Upper lobe of right lung (tissue), 1 donor: ENCODE measurements around the gene CLMP. TPM values are rescaled to one million over a fixed set of nuclear protein-coding genes. Genes with fewer than 3 reads are reported as not detected.
"Not testable (repeated sequence)": the region's sequence is repeated elsewhere in the genome, so short reads cannot be mapped to it uniquely, and the experiment has no call there.

Experiments used
- ATAC-seq: fragments of 200-7000 bp; cut with Tn5 transposase; one replicate; pipeline ENCODE4 v1.9.1; 2020; ENCODE audit warnings: mild to moderate bottlenecking, moderate library complexity
- DNase-seq: peaks from one replicate; pipeline ENCODE4 v3.0.0-alpha.2; 2020
- H3K27ac ChIP-seq: fragments of 200-600 bp; one replicate; pipeline ENCODE4 v1.8.0; 2022
- H3K27me3 ChIP-seq: fragments of 200-600 bp; one replicate; pipeline ENCODE4 v1.8.0; 2022; ENCODE audit warnings: mild to moderate bottlenecking
- H3K36me3 ChIP-seq: fragments of 200-600 bp; one replicate; pipeline ENCODE4 v1.8.0; 2022
- H3K4me1 ChIP-seq: fragments of 200-600 bp; one replicate; pipeline ENCODE4 v1.8.0; 2022
- H3K4me3 ChIP-seq: fragments of 200-600 bp; one replicate; pipeline ENCODE4 v1.8.0; 2022; ENCODE audit warnings: mild to moderate bottlenecking
- H3K9me3 ChIP-seq: fragments of 200-600 bp; one replicate; pipeline ENCODE4 v1.8.0; 2022
- intact Hi-C: fragments of 100-400 bp; cut with DNase I; formaldehyde crosslinking; loops from one replicate; pipeline ENCODE4 v1.11.0; 2022
- total RNA-seq: library from RNA; stranded (reverse); fragmentation: NEBNext Ultra II Directional; extraction: Animal tissue kit (Norgen Biotek cat#: 25700); gene quantifications from one replicate; pipeline ENCODE4 v1.2.1, GENCODE V29; 2021
- TF ChIP-seq, protein P1 (sequence below): fragments of 200-600 bp; IDR thresholded peaks from one replicate; pipeline ENCODE4 v1.8.0; 2022; ENCODE audit warnings: antibody characterized with exemption
- donor health status: DM: no; HTN: yes; CAD: no; lungs with severe emphysema.

Gene CLMP
- total RNA-seq, 1 donor from 2014 or later, result 17.6 TPM

- TF ChIP-seq, protein P1, sequence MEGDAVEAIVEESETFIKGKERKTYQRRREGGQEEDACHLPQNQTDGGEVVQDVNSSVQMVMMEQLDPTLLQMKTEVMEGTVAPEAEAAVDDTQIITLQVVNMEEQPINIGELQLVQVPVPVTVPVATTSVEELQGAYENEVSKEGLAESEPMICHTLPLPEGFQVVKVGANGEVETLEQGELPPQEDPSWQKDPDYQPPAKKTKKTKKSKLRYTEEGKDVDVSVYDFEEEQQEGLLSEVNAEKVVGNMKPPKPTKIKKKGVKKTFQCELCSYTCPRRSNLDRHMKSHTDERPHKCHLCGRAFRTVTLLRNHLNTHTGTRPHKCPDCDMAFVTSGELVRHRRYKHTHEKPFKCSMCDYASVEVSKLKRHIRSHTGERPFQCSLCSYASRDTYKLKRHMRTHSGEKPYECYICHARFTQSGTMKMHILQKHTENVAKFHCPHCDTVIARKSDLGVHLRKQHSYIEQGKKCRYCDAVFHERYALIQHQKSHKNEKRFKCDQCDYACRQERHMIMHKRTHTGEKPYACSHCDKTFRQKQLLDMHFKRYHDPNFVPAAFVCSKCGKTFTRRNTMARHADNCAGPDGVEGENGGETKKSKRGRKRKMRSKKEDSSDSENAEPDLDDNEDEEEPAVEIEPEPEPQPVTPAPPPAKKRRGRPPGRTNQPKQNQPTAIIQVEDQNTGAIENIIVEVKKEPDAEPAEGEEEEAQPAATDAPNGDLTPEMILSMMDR, result no peak
- Histone ChIP-seq H3K27ac (peak overlapping the region; percentile 100), H3K4me3 (peak overlapping the region; percentile 94), H3K27me3 (no peaks in the 10 kb centered on the region), H3K4me1 (peaks cover 37% of the 10 kb centered on the region), H3K9me3 (no peaks in the 10 kb centered on the region), H3K36me3 (peaks cover 32% of the 10 kb centered on the region)
- intact Hi-C loops, result no loop called here
- no peak for DNase-seq
- ATAC-seq, result peak; percentile 4
These were observed 131.9 kb downstream of the CLMP start for GRCh38 chr11:123062892-123063825.

DNA sequence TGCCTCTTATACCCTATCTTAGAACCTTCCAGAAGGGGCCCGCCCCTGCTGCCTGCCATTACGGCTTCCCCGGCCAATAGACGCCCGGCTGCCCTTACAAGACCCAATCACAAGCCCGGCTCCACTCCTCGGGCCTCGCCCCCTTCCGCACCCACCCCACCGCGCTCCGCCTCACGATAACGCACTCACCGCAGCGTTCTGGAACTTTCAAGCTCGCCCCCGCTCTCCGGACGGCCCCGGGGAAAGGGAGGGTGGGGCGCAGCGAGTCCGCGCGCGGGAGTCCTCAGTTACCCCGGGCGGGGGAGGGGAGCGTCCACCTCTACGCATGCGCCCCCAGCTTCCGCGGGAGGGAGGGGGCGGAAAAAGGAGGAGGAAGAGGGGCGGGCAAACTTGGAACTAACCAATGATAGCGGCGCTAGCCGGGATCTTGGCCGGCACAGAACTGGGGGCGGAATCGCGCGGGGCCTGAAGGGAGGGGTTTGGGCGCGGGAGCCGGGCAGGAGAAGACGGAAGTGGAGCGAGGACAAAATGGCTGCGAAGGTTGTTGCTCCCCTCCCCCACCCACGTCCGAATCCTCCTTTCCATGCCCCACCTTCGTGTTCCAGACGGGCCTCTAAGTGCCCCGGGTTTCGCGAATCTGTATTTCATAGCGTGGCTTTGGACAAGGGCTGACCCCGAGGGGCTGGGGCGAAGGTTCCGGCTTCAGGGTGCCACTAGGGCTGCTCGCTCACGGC, 132.7 kb downstream of the CLMP start:
- H3K4me1 ChIP-seq, result peaks cover 44% of the 10 kb centered on the region

GRCh38 chr11:123061403-123062157, 133.5 kb downstream of the CLMP start, which contains the start of gene HSPA8:
Gene HSPA8, minus strand, starts transcription at chr11:123062136. Its CDS starts 812 bp downstream, at chr11:123061324.
- DNase-seq (peak; percentile 87), ATAC-seq (peak; percentile 33)
- Histone ChIP-seq H3K4me3 (peak within 1 kb of the TSS; percentile 94), H3K27ac (peak within 1 kb of the TSS; percentile 100), H3K36me3 (peaks cover 48% of the 10 kb centered on the region), H3K27me3 (no peaks in the 10 kb centered on the region), H3K9me3 (no peaks in the 10 kb centered on the region), H3K4me1 (peaks cover 48% of the 10 kb centered on the region)
- TF ChIP-seq, protein P1, result no peak
- intact Hi-C loops, result no loop called here

More for the DNA sequence above, 132.7 kb downstream of the CLMP start:
- DNase-seq, result peak; percentile 100
- Histone ChIP-seq H3K4me3 (peak overlapping the region; percentile 94), H3K36me3 (peaks cover 41% of the 10 kb centered on the region), H3K27ac (peak overlapping the region; percentile 100), H3K27me3 (no peaks in the 10 kb centered on the region), H3K9me3 (no peaks in the 10 kb centered on the region)
- TF ChIP-seq, protein P1, result no peak
- ATAC-seq, result peak; percentile 95
- intact Hi-C loops, result no loop called here

DNA sequence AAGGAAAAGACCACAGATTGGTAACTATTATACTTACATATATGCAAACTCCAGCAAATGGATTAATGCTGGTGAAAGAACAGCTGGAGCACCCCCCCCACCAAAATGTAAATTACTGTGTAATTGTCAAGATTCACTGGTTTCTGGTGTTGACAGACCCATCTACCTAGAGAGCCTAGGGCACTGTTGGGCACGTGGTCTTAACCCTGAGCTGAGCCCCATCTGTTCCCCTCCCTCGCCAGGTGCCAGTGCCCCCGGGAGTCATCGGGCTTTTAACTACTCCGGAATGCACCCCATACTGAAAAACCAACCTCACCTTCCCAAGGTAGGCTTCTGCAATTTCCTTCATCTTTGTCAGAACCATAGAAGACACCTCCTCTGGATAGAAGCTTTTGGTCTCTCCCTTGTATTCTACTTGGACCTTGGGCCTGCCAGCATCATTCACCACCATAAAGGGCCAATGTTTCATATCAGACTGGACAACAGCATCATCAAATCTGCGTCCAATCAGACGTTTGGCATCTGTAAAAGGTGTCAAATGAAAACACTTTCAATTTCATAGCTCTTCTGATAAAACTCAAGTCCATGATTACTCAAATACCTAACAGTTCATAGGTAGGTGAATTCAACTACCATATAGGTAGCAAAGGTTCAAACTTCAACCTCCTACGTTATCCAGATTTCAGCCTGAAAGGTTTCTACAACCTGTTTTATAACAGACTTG, 134.6 kb downstream of the CLMP start:
- H3K4me1 ChIP-seq, result peaks cover 48% of the 10 kb centered on the region

DNA sequence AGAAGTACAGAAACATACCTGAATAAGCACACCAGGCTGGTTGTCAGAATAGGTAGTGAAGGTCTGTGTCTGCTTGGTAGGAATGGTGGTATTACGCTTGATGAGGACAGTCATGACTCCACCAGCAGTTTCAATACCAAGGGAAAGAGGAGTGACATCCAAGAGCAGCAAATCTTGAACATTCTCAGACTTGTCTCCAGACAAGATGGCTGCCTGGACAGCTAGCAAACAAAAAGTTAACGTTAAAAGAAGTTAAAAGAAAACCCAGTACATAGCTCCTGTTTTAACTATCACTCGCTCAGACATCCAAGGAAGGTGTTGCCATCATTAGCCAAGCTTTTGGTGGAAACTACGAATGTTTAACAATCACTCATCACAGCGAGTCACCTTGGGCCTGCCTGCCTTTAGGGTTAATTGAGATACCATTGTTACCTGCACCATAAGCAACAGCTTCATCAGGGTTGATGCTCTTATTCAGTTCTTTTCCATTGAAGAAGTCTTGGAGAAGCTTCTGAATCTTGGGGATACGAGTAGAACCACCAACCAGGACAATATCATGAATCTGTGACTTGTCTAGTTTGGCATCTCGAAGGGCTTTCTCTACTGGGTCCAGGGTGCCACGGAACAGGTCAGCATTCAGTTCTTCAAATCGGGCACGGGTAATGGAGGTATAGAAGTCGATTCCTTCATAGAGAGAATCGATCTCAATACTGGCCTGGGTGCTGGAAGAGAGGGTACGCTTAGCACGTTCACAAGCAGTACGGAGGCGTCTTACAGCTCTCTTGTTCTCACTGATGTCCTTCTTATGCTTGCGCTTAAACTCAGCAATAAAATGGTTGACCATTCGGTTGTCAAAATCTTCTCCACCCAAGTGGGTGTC, 135.8 kb downstream of the CLMP start:
- Histone ChIP-seq H3K4me3 (peak overlapping the region; percentile 94), H3K4me1 (peaks cover 41% of the 10 kb centered on the region), H3K36me3 (peaks cover 69% of the 10 kb centered on the region)
- DNase-seq, intact Hi-C loops, H3K27ac ChIP-seq, ATAC-seq, H3K9me3 ChIP-seq, H3K27me3 ChIP-seq: not testable (repeated sequence)

More for the DNA sequence above, 134.6 kb downstream of the CLMP start:
- Histone ChIP-seq H3K27me3 (no peaks in the 10 kb centered on the region), H3K27ac (no peak overlapping the region), H3K9me3 (no peaks in the 10 kb centered on the region), H3K4me3 (peak overlapping the region; percentile 94), H3K36me3 (peaks cover 59% of the 10 kb centered on the region)
- intact Hi-C loops, result no loop called here
- ATAC-seq (no peak), DNase-seq (no peak)
- TF ChIP-seq, protein P1, result no peak
